WTC11 (cell line): ENCODE results near the gene RNF44.

Source experiments
- GABPB1 ChIP-seq: sonication (generic); formaldehyde crosslinking; IDR thresholded peaks from 2 replicates; pipeline ENCODE4 v1.8.1; 2023; ENCODE audit warnings: mild to moderate bottlenecking, missing genetic modification reagents
- KAT7 ChIP-seq: sonication (generic); formaldehyde crosslinking; IDR thresholded peaks from 2 replicates; pipeline ENCODE4 v1.8.1; 2023; ENCODE audit warnings: missing genetic modification reagents, mild to moderate bottlenecking, borderline replicate concordance
- TF ChIP-seq, protein P1 (sequence below): fragments of 200-600 bp; IDR thresholded peaks from 2 replicates; pipeline ENCODE4 v1.8.0; 2022; ENCODE audit warnings: antibody characterized with exemption

DNA sequence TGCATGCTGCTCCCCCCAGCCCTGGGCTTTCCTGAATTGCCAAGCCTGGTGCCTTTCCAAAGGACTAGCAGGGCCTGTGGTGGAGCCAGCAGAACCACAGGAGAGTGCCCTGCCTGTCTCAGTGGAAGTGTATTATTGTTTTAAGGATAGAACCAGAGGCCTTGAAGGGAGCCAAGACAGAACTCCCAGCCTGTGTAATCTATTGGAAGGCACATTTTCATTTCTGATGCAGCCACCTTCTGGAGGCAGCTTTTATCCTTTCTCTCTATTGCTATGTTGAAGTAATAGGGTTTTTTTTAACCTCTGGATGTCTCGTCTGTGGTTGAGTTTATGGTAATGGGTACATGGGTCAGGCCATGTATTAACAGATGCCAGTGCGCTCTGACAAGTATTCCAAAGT lies 29.3 kb downstream of the RNF44 start:
- TF ChIP-seq, protein P1, sequence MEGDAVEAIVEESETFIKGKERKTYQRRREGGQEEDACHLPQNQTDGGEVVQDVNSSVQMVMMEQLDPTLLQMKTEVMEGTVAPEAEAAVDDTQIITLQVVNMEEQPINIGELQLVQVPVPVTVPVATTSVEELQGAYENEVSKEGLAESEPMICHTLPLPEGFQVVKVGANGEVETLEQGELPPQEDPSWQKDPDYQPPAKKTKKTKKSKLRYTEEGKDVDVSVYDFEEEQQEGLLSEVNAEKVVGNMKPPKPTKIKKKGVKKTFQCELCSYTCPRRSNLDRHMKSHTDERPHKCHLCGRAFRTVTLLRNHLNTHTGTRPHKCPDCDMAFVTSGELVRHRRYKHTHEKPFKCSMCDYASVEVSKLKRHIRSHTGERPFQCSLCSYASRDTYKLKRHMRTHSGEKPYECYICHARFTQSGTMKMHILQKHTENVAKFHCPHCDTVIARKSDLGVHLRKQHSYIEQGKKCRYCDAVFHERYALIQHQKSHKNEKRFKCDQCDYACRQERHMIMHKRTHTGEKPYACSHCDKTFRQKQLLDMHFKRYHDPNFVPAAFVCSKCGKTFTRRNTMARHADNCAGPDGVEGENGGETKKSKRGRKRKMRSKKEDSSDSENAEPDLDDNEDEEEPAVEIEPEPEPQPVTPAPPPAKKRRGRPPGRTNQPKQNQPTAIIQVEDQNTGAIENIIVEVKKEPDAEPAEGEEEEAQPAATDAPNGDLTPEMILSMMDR = no peak
- TF ChIP-seq KAT7 (CRISPR knock-in tag) = no peak
- TF ChIP-seq GABPB1 = no peak
